ENCODE data around the gene PARP15.

DNA sequence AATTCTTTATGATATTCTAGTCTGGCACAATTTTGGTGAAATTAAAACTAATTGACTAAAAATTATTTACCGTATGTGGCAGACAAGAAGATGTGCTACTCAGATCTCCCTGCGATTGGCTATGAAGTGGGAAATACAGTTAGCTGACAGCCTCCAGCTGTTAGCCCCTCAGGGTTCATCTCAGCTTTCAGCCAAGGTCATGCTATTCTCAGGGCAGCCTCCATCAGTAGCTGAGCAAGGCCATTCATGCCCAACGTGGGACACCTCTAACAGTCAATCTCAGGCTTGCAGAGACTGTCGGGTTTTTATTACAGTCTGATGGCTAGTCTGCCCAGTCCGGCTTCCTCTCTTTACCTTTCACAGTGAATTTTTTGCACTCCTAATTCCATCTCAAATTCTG is 20.1 kb upstream of the PARP15 start:
- TF ChIP-seq, protein P1, sequence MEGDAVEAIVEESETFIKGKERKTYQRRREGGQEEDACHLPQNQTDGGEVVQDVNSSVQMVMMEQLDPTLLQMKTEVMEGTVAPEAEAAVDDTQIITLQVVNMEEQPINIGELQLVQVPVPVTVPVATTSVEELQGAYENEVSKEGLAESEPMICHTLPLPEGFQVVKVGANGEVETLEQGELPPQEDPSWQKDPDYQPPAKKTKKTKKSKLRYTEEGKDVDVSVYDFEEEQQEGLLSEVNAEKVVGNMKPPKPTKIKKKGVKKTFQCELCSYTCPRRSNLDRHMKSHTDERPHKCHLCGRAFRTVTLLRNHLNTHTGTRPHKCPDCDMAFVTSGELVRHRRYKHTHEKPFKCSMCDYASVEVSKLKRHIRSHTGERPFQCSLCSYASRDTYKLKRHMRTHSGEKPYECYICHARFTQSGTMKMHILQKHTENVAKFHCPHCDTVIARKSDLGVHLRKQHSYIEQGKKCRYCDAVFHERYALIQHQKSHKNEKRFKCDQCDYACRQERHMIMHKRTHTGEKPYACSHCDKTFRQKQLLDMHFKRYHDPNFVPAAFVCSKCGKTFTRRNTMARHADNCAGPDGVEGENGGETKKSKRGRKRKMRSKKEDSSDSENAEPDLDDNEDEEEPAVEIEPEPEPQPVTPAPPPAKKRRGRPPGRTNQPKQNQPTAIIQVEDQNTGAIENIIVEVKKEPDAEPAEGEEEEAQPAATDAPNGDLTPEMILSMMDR (IDR thresholded peaks at IDR 0.05) = no peak
- TF ChIP-seq POLR2AphosphoS5 (IDR thresholded peaks at IDR 0.05; ENCODE audit: insufficient read depth in 1 of 2, low read depth in 1 of 2) = no peak

Measured in vagina (tissue), 2 donors.